Retina (tissue), 1 donor: ENCODE data around the gene PIGN.

Experiments used
- DNase-seq: peaks from one replicate; pipeline ENCODE4 v3.0.0-alpha.2; 2016

Gene PIGN

GRCh38 chr18:62106271-62106670 is 80.6 kb downstream of the PIGN start:
- no peak for DNase-seq

DNA sequence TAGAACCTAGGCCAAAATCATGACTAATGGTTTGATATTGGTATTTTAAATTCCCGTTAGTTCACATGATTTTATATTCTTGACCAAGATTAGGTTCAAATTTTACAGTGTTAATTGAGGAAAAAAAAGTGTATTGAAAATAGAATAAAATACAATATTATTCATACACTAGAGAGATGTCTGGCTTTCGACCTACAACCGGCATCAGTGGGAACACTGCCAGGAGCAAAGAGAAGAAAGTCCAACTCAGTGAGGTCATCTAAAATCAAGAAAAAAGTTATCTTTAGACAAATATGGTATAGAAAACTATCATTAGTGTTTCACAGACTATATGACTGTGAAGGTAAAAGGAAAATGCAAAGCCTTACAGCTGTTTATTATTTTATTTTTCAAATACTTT is 81.5 kb downstream of the PIGN start:
- DNase-seq = no peak

GRCh38 chr18:62102221-62102620 is 84.6 kb downstream of the PIGN start:
- DNase-seq = no peak

- DNase-seq = no peak
These were observed 85.5 kb downstream of the PIGN start for GRCh38 chr18:62101321-62101721.

GRCh38 chr18:62098960-62099359 is 87.9 kb downstream of the PIGN start:
- no peak for DNase-seq

DNA sequence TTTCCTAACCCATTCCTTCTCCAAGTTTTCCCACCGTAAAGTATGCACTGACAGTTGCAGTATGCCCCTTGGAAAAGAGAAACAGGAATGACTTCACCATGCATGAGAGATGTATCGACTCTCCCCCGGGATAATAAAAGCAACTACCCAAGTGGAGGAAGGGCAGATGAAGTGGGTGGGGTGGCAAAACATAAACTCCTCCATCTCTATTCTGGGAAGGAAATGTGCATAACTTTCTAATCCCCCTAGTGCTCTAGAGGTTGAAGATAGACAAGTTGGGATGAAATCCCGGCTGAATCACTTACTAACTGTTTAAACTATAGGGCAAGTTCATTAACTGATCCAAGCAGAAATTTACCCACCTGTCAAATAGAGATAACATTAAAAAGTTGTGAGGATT is 89.2 kb downstream of the PIGN start:
- DNase-seq = no peak

DNA sequence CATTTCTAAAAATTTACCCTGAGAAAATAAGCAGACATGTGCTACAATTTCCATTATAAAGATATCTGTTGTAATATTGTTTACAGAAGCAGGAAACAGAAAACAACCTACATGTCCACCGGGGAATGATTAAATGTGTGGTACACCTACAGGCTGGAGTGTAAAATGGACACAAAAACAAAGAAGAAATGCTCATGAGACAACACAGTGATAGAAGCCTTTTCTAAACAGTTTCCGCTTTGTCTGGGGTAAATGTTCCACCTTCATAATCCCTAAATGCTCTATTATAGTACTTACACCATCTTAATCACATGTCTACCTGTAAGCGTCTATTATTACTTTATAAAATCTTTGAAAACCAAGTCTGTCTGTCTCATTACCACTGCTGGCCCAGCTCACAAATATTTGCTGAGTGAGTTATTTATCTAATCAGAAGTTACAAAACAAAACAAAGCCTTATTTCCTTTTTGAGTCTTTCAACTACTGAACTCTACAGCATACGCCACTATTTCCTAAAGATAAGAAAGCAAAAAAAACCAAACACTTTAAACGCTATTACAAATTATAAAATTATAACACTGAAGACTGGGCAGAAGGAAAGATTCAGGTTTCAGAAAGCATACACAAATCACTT is 95.3 kb downstream of the PIGN start:
- DNase-seq = no peak

DNA sequence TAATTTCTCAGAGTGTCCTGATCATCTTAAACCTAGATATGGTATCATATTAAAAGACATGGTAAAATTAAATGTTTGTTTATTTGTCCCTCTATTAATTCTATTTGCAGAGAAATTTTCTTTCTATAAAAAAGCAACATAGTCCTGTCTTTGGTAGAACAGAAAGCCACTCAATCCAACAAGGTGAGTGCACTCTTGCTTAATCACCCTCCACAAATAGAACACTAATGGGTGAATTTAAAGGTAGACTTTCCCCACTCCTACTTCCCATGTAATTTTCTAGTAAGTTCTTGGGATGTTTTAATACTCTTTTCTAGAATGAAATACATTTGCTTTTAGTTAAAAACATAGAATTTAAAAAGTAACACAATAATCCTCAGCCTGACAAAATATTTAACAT is 97.7 kb downstream of the PIGN start:
- no peak for DNase-seq

DNA sequence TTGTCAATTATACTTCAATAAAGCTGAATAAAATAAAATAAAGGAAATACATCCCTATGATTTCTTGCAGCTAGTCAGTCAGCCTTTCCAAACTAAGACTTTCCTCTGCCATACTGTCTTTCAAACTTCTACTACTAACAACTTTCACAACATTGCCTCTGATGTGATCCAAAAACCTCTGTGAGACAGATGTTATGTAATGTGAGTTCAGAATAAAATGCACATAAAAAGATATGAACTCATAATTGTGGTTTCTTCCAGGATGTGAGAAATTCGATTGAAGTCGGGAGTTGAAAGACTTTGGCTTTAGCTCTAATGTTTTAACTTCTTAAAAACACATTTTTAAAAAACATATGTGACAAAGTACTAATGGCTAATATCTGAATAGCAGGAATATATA is 98.7 kb downstream of the PIGN start:
- no peak for DNase-seq

- no peak for DNase-seq
These were observed 101.1 kb downstream of the PIGN start for GRCh38 chr18:62085756-62086155.

DNA sequence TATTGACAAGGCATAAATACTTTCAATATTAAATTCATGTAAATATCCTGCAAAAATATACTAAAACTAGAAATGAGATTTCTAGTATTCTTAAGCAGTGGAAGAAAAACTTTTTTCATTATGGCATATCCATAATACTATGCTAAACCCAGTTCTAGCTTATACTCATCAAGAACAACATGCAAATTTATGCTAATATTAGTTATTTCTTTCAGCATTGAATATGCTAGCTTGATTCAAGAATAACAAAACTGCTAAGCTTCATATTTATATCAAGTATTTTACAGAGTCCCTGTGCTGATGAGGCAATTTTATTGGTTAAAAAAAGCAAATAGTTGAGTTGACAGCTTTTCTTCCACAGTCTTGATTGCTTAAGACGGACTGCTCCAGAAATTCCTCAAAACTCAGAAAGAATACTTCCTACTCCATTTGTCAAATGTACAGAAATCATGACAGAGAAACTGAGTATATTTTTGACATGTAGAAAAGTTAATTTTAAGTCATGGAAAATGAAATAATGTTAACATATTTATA is 105.0 kb downstream of the PIGN start:
- no peak for DNase-seq

DNA sequence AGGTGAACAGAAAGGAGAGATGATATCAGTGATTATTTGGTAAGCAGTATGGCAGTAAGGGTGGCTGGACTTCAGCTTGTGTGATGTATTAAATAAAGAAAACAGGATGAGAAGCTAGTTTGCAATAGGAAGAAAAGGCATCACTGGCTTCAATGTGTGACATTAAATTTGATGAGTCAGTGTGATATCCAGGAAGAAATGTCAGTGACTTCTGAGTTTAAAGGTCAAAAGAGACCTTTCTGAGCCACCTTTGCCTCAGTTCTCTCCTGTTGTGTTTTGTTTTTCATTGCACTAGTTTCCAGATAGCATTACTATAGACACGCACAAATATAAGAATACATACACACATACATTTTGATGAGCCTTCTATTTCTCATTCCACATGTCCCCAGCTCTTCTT is 105.6 kb downstream of the PIGN start:
- DNase-seq = no peak

- peak; percentile 7 for DNase-seq
These were observed 106.5 kb downstream of the PIGN start for GRCh38 chr18:62080172-62080900.

- DNase-seq = no peak
These were observed 113.2 kb downstream of the PIGN start for GRCh38 chr18:62073461-62074281.

DNA sequence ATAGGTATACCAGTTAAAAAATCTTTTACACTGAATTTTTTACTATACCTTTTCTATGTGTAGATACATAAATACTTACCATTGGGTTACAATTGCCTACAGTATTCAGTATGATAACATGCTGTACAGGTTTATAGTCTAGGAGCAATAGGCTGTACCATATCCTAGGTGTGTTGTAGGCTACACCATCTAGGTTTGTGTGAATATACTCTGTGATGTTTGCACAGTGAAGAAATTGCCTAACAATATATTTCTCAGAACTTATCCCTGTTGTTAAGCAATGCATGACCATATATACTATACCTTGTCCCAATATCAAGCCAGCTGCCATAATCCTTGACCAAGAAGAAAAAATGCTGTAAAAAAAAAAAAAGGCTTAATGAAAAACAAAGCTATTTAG is 114.5 kb downstream of the PIGN start:
- DNase-seq = no peak

GRCh38 chr18:62071071-62071470 is 115.8 kb downstream of the PIGN start:
- DNase-seq = no peak

GRCh38 chr18:62070302-62070701 is 116.6 kb downstream of the PIGN start:
- DNase-seq = no peak

- DNase-seq = no peak
These were observed 117.3 kb downstream of the PIGN start for GRCh38 chr18:62069556-62069955.

DNA sequence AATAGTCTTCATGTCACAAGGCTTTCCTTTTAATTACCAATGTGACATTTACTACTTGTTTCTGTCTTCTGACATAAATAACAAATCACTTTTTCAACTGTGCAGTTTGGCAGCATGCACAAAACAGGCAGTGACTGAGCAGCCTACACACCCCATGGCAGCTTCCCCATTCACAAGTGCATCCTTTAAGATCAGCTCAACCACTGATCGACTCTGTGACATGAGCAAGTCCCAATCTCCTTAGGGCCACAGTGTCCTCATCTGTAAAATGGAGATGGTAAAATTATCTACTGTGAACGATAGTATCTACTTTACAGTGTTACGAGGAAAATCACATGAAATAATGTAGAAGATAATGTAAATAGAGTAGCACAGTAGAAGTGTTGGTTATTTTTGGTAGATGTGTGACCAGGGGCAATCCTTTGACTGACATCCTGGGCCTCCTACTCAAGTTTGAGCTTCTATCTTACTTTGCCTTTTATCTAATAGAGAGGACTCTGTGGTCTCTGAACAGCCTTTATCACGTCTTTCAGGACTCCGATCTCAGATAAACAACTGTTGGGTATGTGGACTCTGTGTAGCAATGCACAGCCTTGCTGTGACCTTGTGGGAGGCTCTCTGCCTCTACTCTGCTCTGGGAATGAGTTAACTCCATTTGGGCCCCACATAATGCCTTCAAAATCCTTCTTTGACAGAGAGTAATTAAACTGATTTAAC is 120.6 kb downstream of the PIGN start:
- DNase-seq = no peak

DNA sequence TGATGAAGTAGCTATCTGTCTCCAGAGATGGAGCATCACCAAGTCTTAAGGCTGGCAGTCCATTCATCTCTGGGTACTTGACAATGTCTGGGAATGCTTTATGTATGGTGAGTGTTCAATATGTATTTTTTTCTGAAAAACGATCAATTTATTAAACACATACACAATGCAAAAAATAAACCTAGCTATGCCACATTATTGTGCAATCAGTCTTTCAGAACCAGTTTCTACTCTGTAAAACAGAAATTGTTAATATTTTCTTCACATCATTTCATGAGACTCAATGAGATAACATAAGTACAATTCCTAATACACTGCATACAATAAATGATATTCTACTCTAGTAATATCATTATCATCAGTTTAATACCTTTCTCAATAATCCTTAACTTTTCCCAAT is 122.5 kb downstream of the PIGN start:
- no peak for DNase-seq

- DNase-seq = no peak
These were observed 124.9 kb downstream of the PIGN start for GRCh38 chr18:62061821-62062478.

DNA sequence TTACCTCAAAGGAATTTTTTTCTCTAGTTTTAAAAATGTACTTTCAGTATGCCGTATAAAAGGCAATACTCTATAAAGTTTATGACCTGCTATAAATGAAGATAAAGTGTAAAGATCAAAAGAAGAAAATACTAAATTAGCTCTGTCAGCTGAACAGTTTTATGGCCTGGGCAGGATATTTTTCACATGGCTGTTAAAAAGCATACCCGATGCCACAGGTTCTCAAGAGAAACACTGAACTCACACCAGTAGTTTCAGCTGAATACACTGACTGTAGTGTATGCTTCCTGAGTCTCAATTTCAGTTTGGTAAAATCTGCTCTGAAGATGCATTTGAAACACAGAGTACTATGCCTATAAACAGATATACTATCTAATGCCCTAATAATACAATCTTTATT is 126.0 kb downstream of the PIGN start:
- DNase-seq = no peak
